H1 (cell line): ENCODE data around the gene CAMK2D. TPM values are rescaled to one million over a fixed set of nuclear protein-coding genes. Genes with fewer than 3 reads are reported as not detected.

ENCODE experiments used
- CTCF ChIA-PET: fragments of 300-600 bp; sonication (Branson Sonifier 250); formaldehyde crosslinking; loops from one replicate; lab custom pipeline; 2021; ENCODE audit not compliant: partially characterized antibody; lab: Charles Lee
- POLR2A ChIA-PET: fragments of 300-600 bp; sonication (Branson Sonifier 250); formaldehyde crosslinking; loops from one replicate; lab custom pipeline; 2021; ENCODE audit warnings: inconsistent platforms; ENCODE audit not compliant: partially characterized antibody; lab: Charles Lee
- DNase-seq, 2 experiments: peaks; one replicate each; pipeline versions ENCODE4 v3.0.0 to v3.0.0-alpha.2; 2010 to 2022; ENCODE audit warnings: low spot score in 2 of 2, low read depth in 1 of 2, mixed read lengths in 1 of 2
- FAIRE-seq: peaks from 2 replicates; lab custom pipeline; 2011; peaks lifted over from hg19 to GRCh38; lab: Jason Lieb, UNC
- H2AFZ ChIP-seq: 2 replicates; pipeline ENCODE4 v1.8.1; 2012; ENCODE audit warnings: low read length, inconsistent platforms
- H2AK5ac ChIP-seq: 2 replicates; pipeline ENCODE4 v1.6.1; 2013; ENCODE audit warnings: low read depth, low read length
- H2BK120ac ChIP-seq: replicated peaks from 2 replicates; pipeline ENCODE3; 2013; ENCODE audit warnings: low read depth, low read length, inconsistent platforms
- H2BK12ac ChIP-seq: 2 replicates; pipeline ENCODE4 v1.6.1; 2013; ENCODE audit warnings: low read depth, low read length
- H2BK15ac ChIP-seq: 2 replicates; pipeline ENCODE4 v1.6.1; 2013; ENCODE audit warnings: low read length
- H2BK20ac ChIP-seq: 2 replicates; pipeline ENCODE4 v1.6.1; 2013; ENCODE audit warnings: low read length
- H2BK5ac ChIP-seq: 2 replicates; pipeline ENCODE4 v1.6.1; 2013; ENCODE audit warnings: low read depth, low read length
- H3K14ac ChIP-seq: 2 replicates; pipeline ENCODE4 v1.6.1; 2013; ENCODE audit warnings: inconsistent platforms; ENCODE audit not compliant: insufficient read length
- H3K18ac ChIP-seq: 2 replicates; pipeline ENCODE4 v1.6.1; 2013; ENCODE audit warnings: low read length; ENCODE audit errors: extremely low read depth
- H3K23ac ChIP-seq: 2 replicates; pipeline ENCODE4 v1.6.1; 2013; ENCODE audit warnings: inconsistent platforms; ENCODE audit not compliant: insufficient read length
- H3K23me2 ChIP-seq: 2 replicates; pipeline ENCODE4 v1.6.1; 2013; ENCODE audit warnings: low read depth, low read length
- H3K27ac ChIP-seq: 2 replicates; pipeline ENCODE4 v1.6.1; 2011; ENCODE audit warnings: low read depth, low read length, inconsistent platforms
- H3K27me3 ChIP-seq, 4 experiments: replicated peaks in 1 of 4; 1 replicate in 1 of 4; 2 replicates in 3 of 4; pipeline versions ENCODE4 v1.6.1 to v1.8.1; 2011 to 2013; ENCODE audit warnings: low read length in 3 of 4, mild to moderate bottlenecking in 3 of 4, inconsistent platforms in 2 of 4, mixed read lengths in 2 of 4, moderate library complexity in 1 of 4; ENCODE audit not compliant: control insufficient read depth in 3 of 4, insufficient read depth in 3 of 4; ENCODE audit errors: extremely low read depth in 1 of 4
- H3K36me3 ChIP-seq, 4 experiments: 2 replicates each; pipeline versions ENCODE4 v1.6.1 to v1.8.1; 2011 to 2013; ENCODE audit warnings: mild to moderate bottlenecking in 4 of 4, low read length in 3 of 4, moderate library complexity in 2 of 4, control low read depth in 1 of 4, inconsistent platforms in 1 of 4; ENCODE audit not compliant: insufficient read depth in 4 of 4, control insufficient read depth in 2 of 4
- H3K4ac ChIP-seq: replicated peaks from 2 replicates; pipeline ENCODE3; 2013; ENCODE audit warnings: low read length, low read depth, mixed read lengths, inconsistent platforms; ENCODE audit not compliant: insufficient read length
- H3K4me1 ChIP-seq, 4 experiments: replicated peaks in 1 of 4; 1 replicate in 1 of 4; 2 replicates in 3 of 4; pipeline versions ENCODE4 v1.6.1 to v1.8.1; 2011 to 2013; ENCODE audit warnings: low read length in 3 of 4, inconsistent platforms in 2 of 4, mixed read lengths in 1 of 4; ENCODE audit not compliant: insufficient read depth in 4 of 4, control insufficient read depth in 3 of 4
- H3K4me2 ChIP-seq, 2 experiments: 2 replicates each; pipeline versions ENCODE4 v1.6.1 to v1.8.1; 2011 to 2013; ENCODE audit warnings: low read depth in 2 of 2, low read length in 2 of 2, control low read depth in 1 of 2, inconsistent platforms in 1 of 2, mild to moderate bottlenecking in 1 of 2; ENCODE audit not compliant: insufficient read depth in 1 of 2
- H3K4me3 ChIP-seq, 4 experiments: fragments of 200-600, 300-600 bp in 1 of 4; sonication (generic), shearing (Covaris generic), sonication (Bioruptor Twin) in 1 of 4; 2 replicates each; pipeline versions ENCODE4 v1.5.1 to v1.8.1; 2011 to 2016; ENCODE audit warnings: low read length in 4 of 4, low read depth in 3 of 4, control low read depth in 2 of 4, inconsistent platforms in 2 of 4, mild to moderate bottlenecking in 2 of 4, mixed read lengths in 1 of 4, moderate library complexity in 1 of 4; ENCODE audit not compliant: insufficient read depth in 2 of 4; ENCODE audit errors: extremely low read depth in 1 of 4
- H3K56ac ChIP-seq: replicated peaks from 2 replicates; pipeline ENCODE3; 2013; ENCODE audit warnings: low read depth, mild to moderate bottlenecking, mixed read lengths, low read length, inconsistent platforms; ENCODE audit not compliant: insufficient read length
- H3K79me1 ChIP-seq: 2 replicates; pipeline ENCODE4 v1.6.1; 2013; ENCODE audit warnings: low read depth, low read length, control low read depth
- H3K79me2 ChIP-seq, 2 experiments: 2 replicates each; pipeline versions ENCODE4 v1.6.1 to v1.8.1; 2012 to 2013; ENCODE audit warnings: low read length in 2 of 2, mild to moderate bottlenecking in 2 of 2, inconsistent platforms in 1 of 2; ENCODE audit not compliant: insufficient read depth in 2 of 2, control insufficient read depth in 1 of 2
- H3K9ac ChIP-seq, 4 experiments: replicated peaks in 1 of 4; 1 replicate in 1 of 4; 2 replicates in 3 of 4; pipeline versions ENCODE4 v1.6.1 to v1.8.1; 2011 to 2013; ENCODE audit warnings: low read depth in 3 of 4, low read length in 3 of 4, control low read depth in 2 of 4, mild to moderate bottlenecking in 2 of 4, moderate library complexity in 2 of 4, inconsistent platforms in 1 of 4; ENCODE audit errors: extremely low read depth in 1 of 4
- H3K9me3 ChIP-seq, 2 experiments: 2 replicates each; pipeline versions ENCODE4 v1.6.1 to v1.8.1; 2012 to 2013; ENCODE audit warnings: mild to moderate bottlenecking in 2 of 2, moderate library complexity in 2 of 2, control low read depth in 1 of 2, inconsistent platforms in 1 of 2, low read depth in 1 of 2, low read length in 1 of 2, mixed read lengths in 1 of 2; ENCODE audit not compliant: insufficient read depth in 2 of 2
- H4K20me1 ChIP-seq, 2 experiments: replicated peaks in 1 of 2; 2 replicates each; pipeline versions ENCODE3 to v1.8.1; 2011 to 2013; ENCODE audit warnings: inconsistent platforms in 2 of 2, low read length in 2 of 2, mild to moderate bottlenecking in 1 of 2; ENCODE audit not compliant: insufficient read depth in 2 of 2, control insufficient read depth in 1 of 2
- H4K5ac ChIP-seq: 2 replicates; pipeline ENCODE4 v1.6.1; 2013; ENCODE audit warnings: low read length, low read depth, mixed read lengths, inconsistent platforms; ENCODE audit not compliant: insufficient read length
- H4K8ac ChIP-seq: 2 replicates; pipeline ENCODE4 v1.8.0; 2013; ENCODE audit warnings: mild to moderate bottlenecking, moderate library complexity, low read length, inconsistent platforms; ENCODE audit not compliant: insufficient read depth; ENCODE audit errors: extremely low read depth
- H4K91ac ChIP-seq: replicated peaks from 2 replicates; pipeline ENCODE3; 2013; ENCODE audit warnings: low read length, mixed read lengths, inconsistent platforms; ENCODE audit not compliant: insufficient read length
- CREB1 ChIP-seq: IDR thresholded peaks from 2 replicates; pipeline ENCODE4 v1.6.1; 2012; ENCODE audit warnings: inconsistent platforms
- FOSL1 ChIP-seq: IDR thresholded peaks from 2 replicates; pipeline ENCODE4 v1.6.1; 2011; ENCODE audit warnings: mild to moderate bottlenecking, low read depth, low read length, moderate library complexity; ENCODE audit not compliant: insufficient read depth
- SP2 ChIP-seq: IDR thresholded peaks from 2 replicates; pipeline ENCODE4 v1.6.1; 2012; ENCODE audit warnings: mild to moderate bottlenecking, low read length, inconsistent platforms
- TAF7 ChIP-seq: optimal IDR thresholded peaks from 2 replicates; pipeline ENCODE3; 2011; ENCODE audit warnings: low read depth, mild to moderate bottlenecking, inconsistent platforms, low read length, moderate library complexity, borderline replicate concordance
- WGBS, 2 experiments: shearing (Covaris generic) in 1 of 2; methylation state at CpG; one replicate each; pipeline versions ENCODE4 v1.1.6 to v1.1.7; 2013 to 2015; ENCODE audit warnings: low lambda C conversion rate in 2 of 2, mixed read lengths in 2 of 2, inconsistent platforms in 1 of 2, low coverage in 1 of 2, missing lambda C conversion rate in 1 of 2; ENCODE audit not compliant: insufficient replicate concordance in 2 of 2, insufficient coverage in 1 of 2, insufficient read length in 1 of 2; ENCODE audit errors: extremely low coverage in 1 of 2, missing lambda C conversion rate in 1 of 2; 5-methylcytosine and 5-hydroxymethylcytosine counted together
- polyA plus RNA-seq, 7 experiments: library from polyadenylated mRNA; depleted of rRNA in 3 of 7; stranded (reverse) in 5 of 7; unstranded in 2 of 7; fragments of >200 nt in 5 of 7; fragments of 200-250 nt in 2 of 7; gene quantifications; 1 replicate in 5 of 7; 2 replicates in 1 of 7; 4 replicates in 1 of 7; pipeline versions ENCODE4 v1.2.1 to v1.2.3, GENCODE V29; 2011 to 2013; ENCODE audit warnings: missing spikeins in 2 of 7, mixed read lengths in 2 of 7
- total RNA-seq: library from RNA; stranded (reverse); fragmentation: NEBNext Ultra II Directional; extraction: Animal tissue kit (Norgen Biotek cat#: 25700); gene quantifications from 2 replicates; pipeline ENCODE4 v1.2.1, GENCODE V29; 2021

The CAMK2D gene
- total and polyA plus RNA-seq, 2 of the 8 experiments (the other 6 are each of a cell fraction or from before 2014, with no cell fraction given), result 3.2 to 7.0 TPM

GRCh38 chr4:113619526-113619925 is 142.0 kb downstream of the CAMK2D start:
- no peaks in the 10 kb centered on the region for H3K79me1 ChIP-seq
- FAIRE-seq (no peak), DNase-seq (no peak)
- H3K9ac ChIP-seq, result no peak overlapping the region
- no peak overlapping the region for H2BK120ac ChIP-seq
- H4K5ac ChIP-seq, result no peak overlapping the region
- no peak overlapping the region for H2BK15ac ChIP-seq
- peaks cover 3% of the 10 kb centered on the region; the same call in 1 of the 2 replicates for H3K23me2 ChIP-seq
- H3K27ac ChIP-seq, result no peak overlapping the region
- H2AFZ ChIP-seq, result no peak overlapping the region
- H4K20me1 ChIP-seq, result no peaks in the 10 kb centered on the region
- no peak overlapping the region for H3K4ac ChIP-seq
- H3K18ac ChIP-seq, result no peak overlapping the region
- 92% methylated on average over 4 of the region's 4 CpGs; no CpG with 5 or more reads in 1 of the 2 experiments for WGBS, 2 experiments
- H2BK5ac ChIP-seq, result no peak overlapping the region
- H2AK5ac ChIP-seq, result no peak overlapping the region
- TF ChIP-seq SP2 (no peak), FOSL1 (no peak), TAF7 (no peak), CREB1 (no peak)
- CTCF ChIA-PET, result interaction anchor here (1.2 kb wide), 1 partner anchor 13 kb away, joined by 3 read pairs; no protein-coding TSS in a partner anchor
- H3K79me2 ChIP-seq, result no peaks in the 10 kb centered on the region
- no peak overlapping the region for H3K4me2 ChIP-seq
- H2BK20ac ChIP-seq, result no peak overlapping the region
- POLR2A ChIA-PET, result no interaction called here
- H3K4me3 ChIP-seq, result no peak overlapping the region
- no peaks in the 10 kb centered on the region for H3K36me3 ChIP-seq
- peaks cover 0 to 1% (median 0%) of the 10 kb centered on the region in 4 experiments; a peak in 1 of 7 replicates for H3K27me3 ChIP-seq
- H2BK12ac ChIP-seq, result no peak overlapping the region
- no peak overlapping the region for H3K14ac ChIP-seq
- no peaks in the 10 kb centered on the region for H3K4me1 ChIP-seq
- H3K23ac ChIP-seq, result no peak overlapping the region
- H4K8ac ChIP-seq, result no peak overlapping the region
- no peak overlapping the region for H3K56ac ChIP-seq
- H3K9me3 ChIP-seq, result no peaks in the 10 kb centered on the region
- no peak overlapping the region for H4K91ac ChIP-seq
